GM23338 (cell line): ENCODE results near the gene IL21R.

Experiments
- CREB1 ChIP-seq: fragments of 250-450 bp; sonication (Bioruptor Pico); IDR thresholded peaks from 2 replicates; pipeline ENCODE4 v1.5.0; 2020; ENCODE audit warnings: low read depth, mild to moderate bottlenecking, moderate library complexity
- CTCF ChIP-seq, 2 experiments: fragments of 200-600 bp in 1 of 2; sonication (generic) in 1 of 2; conservative IDR thresholded peaks; 2 replicates each; pipeline versions ENCODE4 v1.5.1 to v1.6.1; 2016 to 2017; ENCODE audit warnings: antibody characterized with exemption in 2 of 2, low read depth in 2 of 2, mild to moderate bottlenecking in 2 of 2, moderate library complexity in 1 of 2
- EZH2 ChIP-seq: fragments of 200-600 bp; sonication (generic); IDR thresholded peaks from one replicate; pipeline ENCODE4 v1.8.0; 2017; ENCODE audit warnings: antibody characterized with exemption, mild to moderate bottlenecking, low read depth; ENCODE audit not compliant: unreplicated experiment
- EZH2phosphoT487 ChIP-seq: fragments of 200-600 bp; sonication (generic); IDR thresholded peaks from one replicate; pipeline ENCODE4 v1.8.1; 2018; ENCODE audit warnings: antibody characterized with exemption; ENCODE audit not compliant: unreplicated experiment
- POLR2AphosphoS5 ChIP-seq: IDR thresholded peaks from 2 replicates; pipeline ENCODE4 v1.6.1; 2016; ENCODE audit warnings: antibody characterized with exemption, low read depth
- STAT1 ChIP-seq: IDR thresholded peaks from one replicate; pipeline ENCODE4 v1.6.1; 2016; ENCODE audit warnings: antibody characterized with exemption; ENCODE audit not compliant: unreplicated experiment
- TF ChIP-seq, protein P1 (sequence below): IDR thresholded peaks from one replicate; pipeline ENCODE4 v1.6.1; 2018; ENCODE audit warnings: antibody characterized with exemption; ENCODE audit not compliant: unreplicated experiment

DNA sequence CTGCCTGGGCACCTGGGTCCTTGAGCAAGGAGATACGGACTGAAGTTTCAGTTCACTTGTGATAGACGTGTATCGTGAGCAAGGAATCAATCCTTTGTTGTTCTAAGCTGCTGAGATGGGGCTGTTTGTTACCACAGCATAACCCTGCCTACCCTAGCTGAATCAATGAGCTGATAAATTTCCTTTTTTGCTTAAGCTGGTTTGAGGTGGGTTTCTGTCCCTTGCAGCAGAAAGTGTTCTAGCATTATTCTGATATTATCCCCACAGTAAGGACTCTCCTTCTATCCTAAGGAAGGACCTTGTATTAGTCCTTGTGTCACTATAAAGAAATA lies 51.5 kb downstream of the IL21R start:
- TF ChIP-seq CTCF (conservative IDR thresholded peaks at IDR 0.05; ENCODE audit: low read depth in 2 of 2) (no peak), EZH2phosphoT487 (no peak), POLR2AphosphoS5 (no peak), STAT1 (no peak), CREB1 (CRISPR knock-in tag) (no peak), EZH2 (no peak)
- TF ChIP-seq, protein P1, sequence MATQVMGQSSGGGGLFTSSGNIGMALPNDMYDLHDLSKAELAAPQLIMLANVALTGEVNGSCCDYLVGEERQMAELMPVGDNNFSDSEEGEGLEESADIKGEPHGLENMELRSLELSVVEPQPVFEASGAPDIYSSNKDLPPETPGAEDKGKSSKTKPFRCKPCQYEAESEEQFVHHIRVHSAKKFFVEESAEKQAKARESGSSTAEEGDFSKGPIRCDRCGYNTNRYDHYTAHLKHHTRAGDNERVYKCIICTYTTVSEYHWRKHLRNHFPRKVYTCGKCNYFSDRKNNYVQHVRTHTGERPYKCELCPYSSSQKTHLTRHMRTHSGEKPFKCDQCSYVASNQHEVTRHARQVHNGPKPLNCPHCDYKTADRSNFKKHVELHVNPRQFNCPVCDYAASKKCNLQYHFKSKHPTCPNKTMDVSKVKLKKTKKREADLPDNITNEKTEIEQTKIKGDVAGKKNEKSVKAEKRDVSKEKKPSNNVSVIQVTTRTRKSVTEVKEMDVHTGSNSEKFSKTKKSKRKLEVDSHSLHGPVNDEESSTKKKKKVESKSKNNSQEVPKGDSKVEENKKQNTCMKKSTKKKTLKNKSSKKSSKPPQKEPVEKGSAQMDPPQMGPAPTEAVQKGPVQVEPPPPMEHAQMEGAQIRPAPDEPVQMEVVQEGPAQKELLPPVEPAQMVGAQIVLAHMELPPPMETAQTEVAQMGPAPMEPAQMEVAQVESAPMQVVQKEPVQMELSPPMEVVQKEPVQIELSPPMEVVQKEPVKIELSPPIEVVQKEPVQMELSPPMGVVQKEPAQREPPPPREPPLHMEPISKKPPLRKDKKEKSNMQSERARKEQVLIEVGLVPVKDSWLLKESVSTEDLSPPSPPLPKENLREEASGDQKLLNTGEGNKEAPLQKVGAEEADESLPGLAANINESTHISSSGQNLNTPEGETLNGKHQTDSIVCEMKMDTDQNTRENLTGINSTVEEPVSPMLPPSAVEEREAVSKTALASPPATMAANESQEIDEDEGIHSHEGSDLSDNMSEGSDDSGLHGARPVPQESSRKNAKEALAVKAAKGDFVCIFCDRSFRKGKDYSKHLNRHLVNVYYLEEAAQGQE: no peak
